ENCODE measurements around the gene TRIO.

GRCh38 chr5:14490309-14490711, 347.2 kb downstream of the TRIO start:
- TF ChIP-seq CTCF (IDR thresholded peaks at IDR 0.05) (no peak), IRF1 (CRISPR knock-in tag; IDR thresholded peaks at IDR 0.05) (no peak), MAX (CRISPR knock-in tag; IDR thresholded peaks at IDR 0.05) (no peak), GRHL2 (CRISPR knock-in tag; IDR thresholded peaks at IDR 0.05; ENCODE audit: insufficient replicate concordance, severe bottlenecking) (no peak), JUN (CRISPR knock-in tag; IDR thresholded peaks at IDR 0.05) (no peak), ZNF671 (CRISPR knock-in tag; IDR thresholded peaks at IDR 0.05) (no peak), USF2 (CRISPR knock-in tag; IDR thresholded peaks at IDR 0.05) (no peak), ELF4 (CRISPR knock-in tag; IDR thresholded peaks at IDR 0.05; ENCODE audit: low read depth) (no peak)
